C4-2B (cell line): ENCODE measurements around the gene SARS1.

Experiments used
- H3K27ac ChIP-seq: fragments of 450-650 bp; 2 replicates; pipeline ENCODE4 v1.5.1; 2017
- CTCF ChIP-seq: fragments of 450-650 bp; conservative IDR thresholded peaks from 2 replicates; pipeline ENCODE4 v1.5.1; 2017; ENCODE audit warnings: mild to moderate bottlenecking
- ZFX ChIP-seq: fragments of 450-650 bp; IDR thresholded peaks from 2 replicates; pipeline ENCODE4 v1.6.1; 2017

The SARS1 gene

GRCh38 chr1:109255097-109255651, 41.5 kb downstream of the SARS1 start:
- no peak overlapping the region for H3K27ac ChIP-seq
- TF ChIP-seq ZFX (no peak), CTCF (no peak)

GRCh38 chr1:109255678-109256077, 42.0 kb downstream of the SARS1 start:
- no peak overlapping the region for H3K27ac ChIP-seq
- TF ChIP-seq ZFX (no peak), CTCF (no peak)

- no peak overlapping the region for H3K27ac ChIP-seq
- TF ChIP-seq ZFX (no peak), CTCF (no peak)
These were observed 42.4 kb downstream of the SARS1 start for GRCh38 chr1:109256085-109256484.

- TF ChIP-seq ZFX (no peak), CTCF (no peak)
- no peak overlapping the region for H3K27ac ChIP-seq
These were observed 43.4 kb downstream of the SARS1 start for GRCh38 chr1:109256971-109257681.

GRCh38 chr1:109257682-109258421, 44.1 kb downstream of the SARS1 start:
- no peak for TF ChIP-seq CTCF
- no peak for TF ChIP-seq ZFX
- no peak overlapping the region for H3K27ac ChIP-seq

- H3K27ac ChIP-seq: no peak overlapping the region
- TF ChIP-seq ZFX: no peak
- TF ChIP-seq CTCF: no peak
These were observed 45.1 kb downstream of the SARS1 start for GRCh38 chr1:109258481-109259466.
